SJSA1 (cell line): ENCODE data around the gene CNOT3. TPM values are rescaled to one million over a fixed set of nuclear protein-coding genes. Genes with fewer than 3 reads are reported as not detected.
"Not testable (repeated sequence)": the region's sequence is repeated elsewhere in the genome, so short reads cannot be mapped to it uniquely, and the experiment has no call there.

Experiments used
- DNase-seq, 2 experiments: peaks; one replicate each; pipeline ENCODE4 v3.0.0-alpha.2; 2015 to 2020; ENCODE audit warnings: low spot score in 2 of 2, low read depth in 1 of 2
- H3K27ac ChIP-seq: fragments of 250-450 bp; sonication (Bioruptor Pico); 2 replicates; pipeline ENCODE4 v1.5.1; 2020; ENCODE audit warnings: mild to moderate bottlenecking, moderate library complexity
- H3K27me3 ChIP-seq: fragments of 250-450 bp; sonication (Bioruptor Pico); replicated peaks from 2 replicates; pipeline ENCODE4 v1.5.1; 2020; ENCODE audit warnings: mild to moderate bottlenecking, moderate library complexity
- H3K36me3 ChIP-seq: fragments of 250-450 bp; sonication (Bioruptor Pico); 2 replicates; pipeline ENCODE4 v1.5.1; 2020; ENCODE audit warnings: mild to moderate bottlenecking
- H3K4me1 ChIP-seq: fragments of 250-450 bp; sonication (Bioruptor Pico); replicated peaks from 2 replicates; pipeline ENCODE4 v1.6.1; 2021; ENCODE audit warnings: mild to moderate bottlenecking
- H3K4me3 ChIP-seq: fragments of 250-450 bp; sonication (Bioruptor Pico); 2 replicates; pipeline ENCODE4 v1.5.1; 2020; ENCODE audit warnings: mild to moderate bottlenecking
- H3K9me3 ChIP-seq: fragments of 250-450 bp; sonication (Bioruptor Pico); replicated peaks from 2 replicates; pipeline ENCODE4 v1.5.1; 2020; ENCODE audit warnings: mild to moderate bottlenecking
- total RNA-seq: library from RNA; depleted of rRNA; stranded (reverse); fragments of >200 nt; shearing (Covaris generic); gene quantifications from 2 replicates; pipeline ENCODE4 v1.2.3, GENCODE V29; 2014

CNOT3 gene
- total RNA-seq, 1 experiment from 2014 or later = 13.9 TPM

GRCh38 chr19:54162241-54162805 is 24.8 kb downstream of the CNOT3 start:
- DNase-seq = peak; percentile 76 to 78

GRCh38 chr19:54162884-54163283 is 25.3 kb downstream of the CNOT3 start:
- Histone ChIP-seq H3K27me3 (no peaks in the 10 kb centered on the region), H3K27ac (no peak overlapping the region), H3K36me3 (peaks cover 5% of the 10 kb centered on the region), H3K9me3 (no peaks in the 10 kb centered on the region), H3K4me1 (peaks cover 17% of the 10 kb centered on the region), H3K4me3 (no peak overlapping the region)
- DNase-seq = no peak

More at GRCh38 chr19:54162241-54162805, 24.8 kb downstream of the CNOT3 start:
- Histone ChIP-seq H3K36me3 (peaks cover 10% of the 10 kb centered on the region), H3K4me1 (peaks cover 17% of the 10 kb centered on the region), H3K9me3 (no peaks in the 10 kb centered on the region), H3K27me3 (no peaks in the 10 kb centered on the region), H3K27ac (no peak overlapping the region), H3K4me3 (peak overlapping the region; percentile 28)

- DNase-seq = peak; percentile 31 to 80
- peaks cover 12% of the 10 kb centered on the region for H3K4me1 ChIP-seq
- H3K9me3 ChIP-seq = no peaks in the 10 kb centered on the region
- no peak overlapping the region for H3K27ac ChIP-seq
- H3K27me3 ChIP-seq = no peaks in the 10 kb centered on the region
- H3K4me3 ChIP-seq = no peak overlapping the region
- H3K36me3 ChIP-seq = no peaks in the 10 kb centered on the region
These were observed 27.0 kb downstream of the CNOT3 start for GRCh38 chr19:54164369-54165068.

- DNase-seq = no peak
- Histone ChIP-seq H3K27ac (no peak overlapping the region), H3K27me3 (no peaks in the 10 kb centered on the region), H3K9me3 (no peaks in the 10 kb centered on the region), H3K36me3 (no peaks in the 10 kb centered on the region), H3K4me1 (peaks cover 10% of the 10 kb centered on the region), H3K4me3 (no peak overlapping the region)
These were observed 27.7 kb downstream of the CNOT3 start for GRCh38 chr19:54165222-54165621.

- H3K4me3 ChIP-seq = no peak overlapping the region
- no peaks in the 10 kb centered on the region for H3K9me3 ChIP-seq
- H3K36me3 ChIP-seq = no peaks in the 10 kb centered on the region
- DNase-seq = peak; percentile 74 to 93
- no peaks in the 10 kb centered on the region for H3K27me3 ChIP-seq
- H3K4me1 ChIP-seq = peaks cover 3% of the 10 kb centered on the region; the same call in 1 of the 2 replicates
- H3K27ac ChIP-seq = no peak overlapping the region
These were observed 30.8 kb downstream of the CNOT3 start for GRCh38 chr19:54168174-54168917.

- Histone ChIP-seq H3K27me3 (no peaks in the 10 kb centered on the region), H3K27ac (no peak overlapping the region), H3K9me3 (no peaks in the 10 kb centered on the region), H3K4me3 (no peak overlapping the region), H3K36me3 (no peaks in the 10 kb centered on the region), H3K4me1 (peaks cover 3% of the 10 kb centered on the region; the same call in 1 of the 2 replicates)
- no peak for DNase-seq
These were observed 31.7 kb downstream of the CNOT3 start for GRCh38 chr19:54169149-54169740.

GRCh38 chr19:54171736-54172431 is 34.3 kb downstream of the CNOT3 start:
- H3K27me3 ChIP-seq, H3K9me3 ChIP-seq, H3K4me1 ChIP-seq, H3K36me3 ChIP-seq, DNase-seq, H3K4me3 ChIP-seq, H3K27ac ChIP-seq: not testable (repeated sequence)

- Histone ChIP-seq H3K4me1 (peaks cover 3% of the 10 kb centered on the region; the same call in 1 of the 2 replicates), H3K9me3 (no peaks in the 10 kb centered on the region), H3K36me3 (peaks cover 8% of the 10 kb centered on the region; the same call in 1 of the 2 replicates), H3K4me3 (no peak within 1 kb of the TSS), H3K27me3 (no peaks in the 10 kb centered on the region), H3K27ac (no peak within 1 kb of the TSS)
- no peak for DNase-seq
These were observed 35.2 kb downstream of the CNOT3 start, which contains the start of gene TMC4 for GRCh38 chr19:54172471-54173358. TSS of gene TMC4 (minus strand) at chr19:54173160. CDS start at chr19:54173117, 43 bp downstream.

GRCh38 chr19:54173359-54173699 is 35.8 kb downstream of the CNOT3 start:
- Histone ChIP-seq H3K4me3 (no peak overlapping the region), H3K9me3 (no peaks in the 10 kb centered on the region), H3K27ac (no peak overlapping the region), H3K27me3 (no peaks in the 10 kb centered on the region), H3K4me1 (peaks cover 1% of the 10 kb centered on the region; the same call in 1 of the 2 replicates), H3K36me3 (peaks cover 13% of the 10 kb centered on the region)
- DNase-seq = no peak

GRCh38 chr19:54173951-54174834 is 36.6 kb downstream of the CNOT3 start:
- Histone ChIP-seq H3K4me1 (no peaks in the 10 kb centered on the region), H3K27ac (no peak overlapping the region), H3K4me3 (no peak overlapping the region), H3K9me3 (no peaks in the 10 kb centered on the region), H3K36me3 (peaks cover 22% of the 10 kb centered on the region), H3K27me3 (no peaks in the 10 kb centered on the region)
- DNase-seq = no peak

GRCh38 chr19:54178581-54179261 is 41.2 kb downstream of the CNOT3 start:
- H3K36me3 ChIP-seq = peaks cover 51% of the 10 kb centered on the region
- H3K4me3 ChIP-seq = no peak overlapping the region
- no peak overlapping the region for H3K27ac ChIP-seq
- DNase-seq = no peak
- H3K9me3 ChIP-seq = no peaks in the 10 kb centered on the region
- no peaks in the 10 kb centered on the region for H3K27me3 ChIP-seq
- H3K4me1 ChIP-seq = no peaks in the 10 kb centered on the region
